ENCODE data around the gene NUDC.

DNA sequence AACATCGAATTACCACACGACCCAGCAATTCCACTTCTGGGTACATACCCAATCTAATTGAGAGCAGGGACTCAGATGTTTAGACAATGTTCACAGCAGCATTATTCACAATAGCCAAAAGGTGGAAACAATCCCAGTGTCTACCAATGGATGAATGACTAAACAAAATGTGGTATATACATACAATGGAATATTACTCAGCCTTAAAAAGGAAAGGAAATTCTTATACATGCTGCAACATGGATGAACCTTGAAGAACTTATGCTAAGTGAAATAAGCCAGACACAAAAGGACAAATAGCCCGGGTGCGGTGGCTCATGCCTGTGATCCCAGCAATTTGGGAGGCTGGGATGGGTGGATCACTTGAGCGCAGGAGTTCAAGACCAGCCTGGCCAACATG is 31.8 kb downstream of the NUDC start:
- TF ChIP-seq FOXK1 (CRISPR knock-in tag; IDR thresholded peaks at IDR 0.05) (no peak), NR2C2 (CRISPR knock-in tag; IDR thresholded peaks at IDR 0.05) (no peak), RORB (CRISPR knock-in tag; IDR thresholded peaks at IDR 0.05) (no peak), ZNF138 (CRISPR knock-in tag; conservative IDR thresholded peaks at IDR 0.05) (no peak)
- TF ChIP-seq, protein P1, sequence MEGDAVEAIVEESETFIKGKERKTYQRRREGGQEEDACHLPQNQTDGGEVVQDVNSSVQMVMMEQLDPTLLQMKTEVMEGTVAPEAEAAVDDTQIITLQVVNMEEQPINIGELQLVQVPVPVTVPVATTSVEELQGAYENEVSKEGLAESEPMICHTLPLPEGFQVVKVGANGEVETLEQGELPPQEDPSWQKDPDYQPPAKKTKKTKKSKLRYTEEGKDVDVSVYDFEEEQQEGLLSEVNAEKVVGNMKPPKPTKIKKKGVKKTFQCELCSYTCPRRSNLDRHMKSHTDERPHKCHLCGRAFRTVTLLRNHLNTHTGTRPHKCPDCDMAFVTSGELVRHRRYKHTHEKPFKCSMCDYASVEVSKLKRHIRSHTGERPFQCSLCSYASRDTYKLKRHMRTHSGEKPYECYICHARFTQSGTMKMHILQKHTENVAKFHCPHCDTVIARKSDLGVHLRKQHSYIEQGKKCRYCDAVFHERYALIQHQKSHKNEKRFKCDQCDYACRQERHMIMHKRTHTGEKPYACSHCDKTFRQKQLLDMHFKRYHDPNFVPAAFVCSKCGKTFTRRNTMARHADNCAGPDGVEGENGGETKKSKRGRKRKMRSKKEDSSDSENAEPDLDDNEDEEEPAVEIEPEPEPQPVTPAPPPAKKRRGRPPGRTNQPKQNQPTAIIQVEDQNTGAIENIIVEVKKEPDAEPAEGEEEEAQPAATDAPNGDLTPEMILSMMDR (IDR thresholded peaks at IDR 0.05), result no peak
- TF ChIP-seq, protein P2, sequence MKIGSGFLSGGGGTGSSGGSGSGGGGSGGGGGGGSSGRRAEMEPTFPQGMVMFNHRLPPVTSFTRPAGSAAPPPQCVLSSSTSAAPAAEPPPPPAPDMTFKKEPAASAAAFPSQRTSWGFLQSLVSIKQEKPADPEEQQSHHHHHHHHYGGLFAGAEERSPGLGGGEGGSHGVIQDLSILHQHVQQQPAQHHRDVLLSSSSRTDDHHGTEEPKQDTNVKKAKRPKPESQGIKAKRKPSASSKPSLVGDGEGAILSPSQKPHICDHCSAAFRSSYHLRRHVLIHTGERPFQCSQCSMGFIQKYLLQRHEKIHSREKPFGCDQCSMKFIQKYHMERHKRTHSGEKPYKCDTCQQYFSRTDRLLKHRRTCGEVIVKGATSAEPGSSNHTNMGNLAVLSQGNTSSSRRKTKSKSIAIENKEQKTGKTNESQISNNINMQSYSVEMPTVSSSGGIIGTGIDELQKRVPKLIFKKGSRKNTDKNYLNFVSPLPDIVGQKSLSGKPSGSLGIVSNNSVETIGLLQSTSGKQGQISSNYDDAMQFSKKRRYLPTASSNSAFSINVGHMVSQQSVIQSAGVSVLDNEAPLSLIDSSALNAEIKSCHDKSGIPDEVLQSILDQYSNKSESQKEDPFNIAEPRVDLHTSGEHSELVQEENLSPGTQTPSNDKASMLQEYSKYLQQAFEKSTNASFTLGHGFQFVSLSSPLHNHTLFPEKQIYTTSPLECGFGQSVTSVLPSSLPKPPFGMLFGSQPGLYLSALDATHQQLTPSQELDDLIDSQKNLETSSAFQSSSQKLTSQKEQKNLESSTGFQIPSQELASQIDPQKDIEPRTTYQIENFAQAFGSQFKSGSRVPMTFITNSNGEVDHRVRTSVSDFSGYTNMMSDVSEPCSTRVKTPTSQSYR (CRISPR knock-in tag; IDR thresholded peaks at IDR 0.05), result no peak
- TF ChIP-seq, protein P3, sequence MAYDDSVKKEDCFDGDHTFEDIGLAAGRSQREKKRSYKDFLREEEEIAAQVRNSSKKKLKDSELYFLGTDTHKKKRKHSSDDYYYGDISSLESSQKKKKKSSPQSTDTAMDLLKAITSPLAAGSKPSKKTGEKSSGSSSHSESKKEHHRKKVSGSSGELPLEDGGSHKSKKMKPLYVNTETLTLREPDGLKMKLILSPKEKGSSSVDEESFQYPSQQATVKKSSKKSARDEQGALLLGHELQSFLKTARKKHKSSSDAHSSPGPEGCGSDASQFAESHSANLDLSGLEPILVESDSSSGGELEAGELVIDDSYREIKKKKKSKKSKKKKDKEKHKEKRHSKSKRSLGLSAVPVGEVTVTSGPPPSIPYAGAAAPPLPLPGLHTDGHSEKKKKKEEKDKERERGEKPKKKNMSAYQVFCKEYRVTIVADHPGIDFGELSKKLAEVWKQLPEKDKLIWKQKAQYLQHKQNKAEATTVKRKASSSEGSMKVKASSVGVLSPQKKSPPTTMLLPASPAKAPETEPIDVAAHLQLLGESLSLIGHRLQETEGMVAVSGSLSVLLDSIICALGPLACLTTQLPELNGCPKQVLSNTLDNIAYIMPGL (CRISPR knock-in tag; IDR thresholded peaks at IDR 0.05), result no peak
